Naive thymus-derived CD4-positive, alpha-beta T cell (primary cell): ENCODE data around the gene MBD5. TPM values are rescaled to one million over a fixed set of nuclear protein-coding genes. Genes with fewer than 3 reads are reported as not detected.
A peak's percentile ranks its signal among the peaks of the same experiment; 100 is the strongest.

Experiments
- ATAC-seq: fragments of 150-1000 bp; cut with Tn5 transposase; 2 replicates; pipeline ENCODE4 v1.10.0; 2021; ENCODE audit warnings: mild to moderate bottlenecking, moderate library complexity
- CTCF ChIA-PET: fragments of 350-600 bp; sonication (Branson Sonifier 250); formaldehyde crosslinking; loops from one replicate; lab custom pipeline; 2021; ENCODE audit warnings: antibody characterized with exemption; lab: Charles Lee
- POLR2A ChIA-PET: fragments of 350-600 bp; sonication (Branson Sonifier 250); formaldehyde crosslinking; loops from one replicate; lab custom pipeline; 2021; ENCODE audit warnings: antibody characterized with exemption, inconsistent platforms; lab: Charles Lee
- DNase-seq, 9 donors: peaks; one replicate each; pipeline versions ENCODE4 v3.0.0 to v3.0.0-alpha.2; 2020 to 2022; ENCODE audit warnings: mixed read lengths in 1 of 9
- H3K27ac ChIP-seq: one replicate; pipeline ENCODE4 v1.7.0; 2013; ENCODE audit warnings: mild to moderate bottlenecking, low read depth, low read length, moderate library complexity
- H3K27me3 ChIP-seq, 2 donors: one replicate each; pipeline ENCODE4 v1.7.0; 2013; ENCODE audit warnings: low read length in 2 of 2, mild to moderate bottlenecking in 2 of 2, moderate library complexity in 2 of 2; ENCODE audit not compliant: control insufficient read depth in 2 of 2, insufficient read depth in 2 of 2
- H3K36me3 ChIP-seq, 3 experiments: 1 replicate in 2 of 3; 2 replicates in 1 of 3; pipeline ENCODE4 v1.7.0; 2013; ENCODE audit warnings: low read length in 3 of 3, mild to moderate bottlenecking in 3 of 3, moderate library complexity in 1 of 3; ENCODE audit not compliant: insufficient read depth in 3 of 3, control insufficient read depth in 2 of 3
- H3K4me1 ChIP-seq, 2 donors: one replicate each; pipeline ENCODE4 v1.7.0; 2013; ENCODE audit warnings: low read length in 2 of 2, mild to moderate bottlenecking in 2 of 2, moderate library complexity in 1 of 2; ENCODE audit not compliant: control insufficient read depth in 2 of 2, insufficient read depth in 2 of 2
- H3K4me3 ChIP-seq: 2 replicates; pipeline ENCODE4 v1.7.0; 2013; ENCODE audit warnings: mild to moderate bottlenecking, low read length
- H3K9me3 ChIP-seq, 3 experiments: 1 replicate in 2 of 3; 2 replicates in 1 of 3; pipeline ENCODE4 v1.7.0; 2013; ENCODE audit warnings: low read length in 3 of 3; ENCODE audit not compliant: control insufficient read depth in 2 of 3
- H3K27ac Mint-ChIP-seq, 9 donors: one replicate each; pipeline ENCODE4 v1.8.0; 2020 to 2022; ENCODE audit warnings: mixed read lengths in 9 of 9, mild to moderate bottlenecking in 8 of 9, moderate library complexity in 5 of 9, inconsistent platforms in 2 of 9
- H3K27me3 Mint-ChIP-seq, 5 donors: one replicate each; pipeline ENCODE4 v1.8.0; 2021 to 2022; ENCODE audit warnings: mixed read lengths in 5 of 5, mild to moderate bottlenecking in 1 of 5
- H3K36me3 Mint-ChIP-seq, 5 donors: one replicate each; pipeline ENCODE4 v1.8.0; 2020 to 2022; ENCODE audit warnings: mixed read lengths in 5 of 5, mild to moderate bottlenecking in 3 of 5, inconsistent platforms in 1 of 5
- H3K4me1 Mint-ChIP-seq, 7 donors: one replicate each; pipeline ENCODE4 v1.8.0; 2020 to 2022; ENCODE audit warnings: mixed read lengths in 7 of 7, mild to moderate bottlenecking in 3 of 7, inconsistent platforms in 1 of 7
- H3K4me3 Mint-ChIP-seq, 10 donors: one replicate each; pipeline ENCODE4 v1.8.0; 2020 to 2022; ENCODE audit warnings: mild to moderate bottlenecking in 10 of 10, mixed read lengths in 10 of 10, moderate library complexity in 6 of 10, inconsistent platforms in 2 of 10
- H3K9me3 Mint-ChIP-seq, 11 donors: one replicate each; pipeline ENCODE4 v1.8.0; 2020 to 2022; ENCODE audit warnings: mixed read lengths in 11 of 11, mild to moderate bottlenecking in 4 of 11, inconsistent platforms in 1 of 11, moderate library complexity in 1 of 11
- intact Hi-C, 2 donors: fragments of 100-400 bp; cut with micrococcal nuclease; formaldehyde crosslinking; loops; one replicate each; pipeline ENCODE4 v1.15.1; 2023
- polyA plus RNA-seq, 2 donors: library from polyadenylated mRNA; unstranded; fragments of 300-500 nt; fragmentation: Illumina TruSeq; gene quantifications; one replicate each; pipeline ENCODE4 v1.2.3, GENCODE V29; 2021
- total RNA-seq, 6 experiments: library from RNA in 5 of 6; stranded (reverse) in 5 of 6; gene quantifications; 1 replicate in 5 of 6; 2 replicates in 1 of 6; pipeline ENCODE4 v1.2.3 and lab custom pipeline; 2021 to 2026

MBD5 gene
- total and polyA plus RNA-seq, 7 experiments from 2014 or later: 14.6 to 76.8 (median 58.6) TPM

DNA sequence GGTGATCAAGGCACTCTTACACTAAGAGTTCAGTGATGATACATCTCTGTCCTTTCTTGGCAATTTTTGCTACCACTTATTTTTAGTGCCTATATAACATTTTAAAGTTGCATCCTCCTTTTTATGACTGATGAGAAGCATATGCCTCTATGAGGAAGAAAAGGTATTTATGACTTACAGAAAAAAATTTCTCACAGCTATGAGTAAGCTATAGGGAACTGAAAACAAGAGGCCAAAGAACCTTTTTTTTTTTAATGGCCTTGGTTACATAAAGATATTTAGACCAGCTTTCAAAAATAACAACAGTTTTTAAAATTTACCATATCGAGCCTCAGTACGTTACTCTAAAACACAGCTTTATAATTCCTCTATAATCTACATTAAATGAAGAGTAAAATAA, 21.3 kb downstream of the MBD5 start:
- Histone ChIP-seq H3K9me3 (no peaks in the 10 kb centered on the region), H3K27me3 (no peaks in the 10 kb centered on the region), H3K36me3 (no peaks in the 10 kb centered on the region), H3K27ac (no peak overlapping the region), H3K4me3 (no peak overlapping the region), H3K4me1 (peaks cover 0 to 4% of the 10 kb centered on the region in 2 donors)
- DNase-seq: no peak
- Mint-ChIP-seq H3K27me3 (no peaks in the 10 kb centered on the region), H3K4me3 (no peak overlapping the region), H3K9me3 (peaks cover 0 to 2% (median 0%) of the 10 kb centered on the region in 11 donors), H3K27ac (no peak overlapping the region), H3K36me3 (peaks cover 0 to 13% (median 5%) of the 10 kb centered on the region in 5 donors), H3K4me1 (peaks cover 10 to 36% (median 20%) of the 10 kb centered on the region in 7 donors)
- CTCF ChIA-PET: interaction anchor here (0.6 kb wide), 1 partner anchor 20 kb away, joined by 6 read pairs; no protein-coding TSS in a partner anchor
- ATAC-seq: no peak
- intact Hi-C loops: no loop called here
- POLR2A ChIA-PET: interaction anchor here (0.5 kb wide), 1 partner anchor 73 kb away, joined by 5 read pairs; no protein-coding TSS in a partner anchor

DNA sequence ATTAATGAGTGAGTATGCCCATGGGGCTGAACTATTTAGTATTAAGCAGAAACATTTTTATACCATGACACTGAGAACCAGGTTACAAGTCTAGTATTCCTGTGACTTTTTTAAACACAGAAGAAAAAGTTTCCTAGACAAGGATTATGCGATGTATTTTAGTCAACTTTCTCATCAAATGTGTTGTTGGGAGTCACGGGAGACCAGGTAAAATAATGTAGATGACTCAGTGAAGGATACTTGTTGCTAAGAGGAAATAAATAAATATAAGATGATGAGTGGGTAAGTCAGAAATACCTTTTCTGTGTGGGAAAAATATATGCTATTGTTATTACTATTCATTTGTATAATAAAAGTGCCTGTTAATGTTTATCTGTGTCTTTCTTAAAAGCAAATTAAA, 23.4 kb downstream of the MBD5 start:
- Mint-ChIP-seq H3K27ac (no peak overlapping the region), H3K4me1 (peaks cover 19 to 41% (median 29%) of the 10 kb centered on the region in 7 donors), H3K36me3 (peaks cover 0 to 17% (median 7%) of the 10 kb centered on the region in 5 donors), H3K4me3 (no peak overlapping the region), H3K9me3 (peaks cover 0 to 2% (median 0%) of the 10 kb centered on the region in 11 donors), H3K27me3 (no peaks in the 10 kb centered on the region)
- ATAC-seq (no peak), DNase-seq (no peak)
- peaks cover 0 to 4% of the 10 kb centered on the region in 2 donors for H3K4me1 ChIP-seq
- no peak overlapping the region for H3K4me3 ChIP-seq
- no peaks in the 10 kb centered on the region for H3K9me3 ChIP-seq
- CTCF ChIA-PET: interaction anchor here (0.6 kb wide), 1 partner anchor 605 kb away, joined by 3 read pairs; no protein-coding TSS in a partner anchor
- no peaks in the 10 kb centered on the region for H3K36me3 ChIP-seq
- intact Hi-C loops: no loop called here
- POLR2A ChIA-PET: no interaction called here
- H3K27me3 ChIP-seq: no peaks in the 10 kb centered on the region
- H3K27ac ChIP-seq: no peak overlapping the region

DNA sequence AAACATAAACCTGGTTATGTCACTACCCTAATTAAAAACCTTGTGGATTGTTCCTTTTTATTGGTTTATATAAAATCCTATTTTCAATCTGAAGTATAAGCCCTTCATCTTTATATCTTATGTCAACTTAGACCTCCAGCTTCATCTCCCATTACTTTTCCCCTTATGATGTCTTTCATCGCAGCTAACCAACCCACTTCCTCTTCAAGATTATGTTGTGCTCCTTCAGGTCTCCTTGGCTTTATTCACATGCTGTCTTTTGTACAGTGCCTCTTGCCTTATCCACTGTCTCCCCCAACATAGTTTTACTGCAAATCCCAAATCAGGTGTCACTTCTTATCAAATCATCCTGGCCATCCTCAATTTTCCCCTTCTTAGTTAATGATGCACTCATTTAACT, 25.9 kb downstream of the MBD5 start:
- DNase-seq: peak in 2 of 9 donors; percentile 3 to 16
- Histone ChIP-seq H3K27me3 (no peaks in the 10 kb centered on the region), H3K27ac (no peak overlapping the region), H3K9me3 (no peaks in the 10 kb centered on the region), H3K36me3 (no peaks in the 10 kb centered on the region), H3K4me3 (no peak overlapping the region), H3K4me1 (peaks cover 0 to 4% of the 10 kb centered on the region in 2 donors)
- CTCF ChIA-PET: no interaction called here
- Mint-ChIP-seq H3K4me1 (peaks cover 20 to 54% (median 44%) of the 10 kb centered on the region in 7 donors), H3K27me3 (no peaks in the 10 kb centered on the region), H3K9me3 (peaks cover 0 to 4% (median 0%) of the 10 kb centered on the region in 11 donors), H3K4me3 (peak overlapping the region in 2 of 10 donors; percentile 0 to 2), H3K36me3 (peaks cover 0 to 6% (median 4%) of the 10 kb centered on the region in 5 donors), H3K27ac (peak overlapping the region in 4 of 9 donors; percentile 3 to 33 (median 11))
- POLR2A ChIA-PET: no interaction called here
- no peak for ATAC-seq
- intact Hi-C loops: no loop called here

GRCh38 chr2:148048475-148049221, 27.8 kb downstream of the MBD5 start:
- Histone ChIP-seq H3K4me3 (no peak overlapping the region), H3K27ac (no peak overlapping the region), H3K9me3 (no peaks in the 10 kb centered on the region), H3K27me3 (no peaks in the 10 kb centered on the region), H3K36me3 (no peaks in the 10 kb centered on the region), H3K4me1 (peaks cover 0 to 4% of the 10 kb centered on the region in 2 donors)
- DNase-seq: no peak
- ATAC-seq: no peak
- intact Hi-C loops: no loop called here
- H3K4me1 Mint-ChIP-seq: peaks cover 25 to 65% (median 44%) of the 10 kb centered on the region in 7 donors
- peak overlapping the region in 3 of 9 donors; percentile 14 to 35 (median 22) for H3K27ac Mint-ChIP-seq
- CTCF ChIA-PET: no interaction called here
- no peak overlapping the region for H3K4me3 Mint-ChIP-seq
- H3K9me3 Mint-ChIP-seq: peaks cover 0 to 9% (median 2%) of the 10 kb centered on the region in 11 donors
- peaks cover 3 to 17% (median 12%) of the 10 kb centered on the region in 5 donors for H3K36me3 Mint-ChIP-seq
- POLR2A ChIA-PET: no interaction called here
- no peaks in the 10 kb centered on the region for H3K27me3 Mint-ChIP-seq

DNA sequence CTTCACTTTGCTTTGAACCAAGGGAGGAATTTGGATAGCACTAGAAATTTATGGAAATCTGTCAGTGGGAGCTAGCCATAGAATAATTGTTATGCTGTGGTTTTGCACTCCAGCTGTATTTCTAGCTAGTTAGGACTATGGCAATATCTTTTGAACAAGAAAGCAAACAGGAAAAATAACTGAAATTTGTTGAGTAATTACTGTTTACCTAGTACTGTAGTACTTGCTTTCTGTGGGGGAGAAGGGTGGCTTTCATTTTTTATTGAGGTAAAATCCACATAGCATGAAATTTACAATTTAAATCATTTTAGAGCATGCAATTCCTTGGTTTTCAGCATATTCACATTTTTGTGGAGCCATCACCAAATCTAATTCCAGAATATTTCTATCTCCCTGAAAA, 28.4 kb downstream of the MBD5 start:
- Histone ChIP-seq H3K4me1 (peaks cover 0 to 4% of the 10 kb centered on the region in 2 donors), H3K9me3 (no peaks in the 10 kb centered on the region), H3K36me3 (no peaks in the 10 kb centered on the region), H3K27ac (no peak overlapping the region), H3K4me3 (no peak overlapping the region), H3K27me3 (no peaks in the 10 kb centered on the region)
- H3K4me1 Mint-ChIP-seq: peaks cover 25 to 65% (median 44%) of the 10 kb centered on the region in 7 donors
- no peak overlapping the region for H3K27ac Mint-ChIP-seq
- ATAC-seq (no peak), DNase-seq (no peak)
- intact Hi-C loops: no loop called here
- POLR2A ChIA-PET: no interaction called here
- no peak overlapping the region for H3K4me3 Mint-ChIP-seq
- peaks cover 0 to 9% (median 2%) of the 10 kb centered on the region in 11 donors for H3K9me3 Mint-ChIP-seq
- H3K36me3 Mint-ChIP-seq: peaks cover 3 to 17% (median 12%) of the 10 kb centered on the region in 5 donors
- no peaks in the 10 kb centered on the region for H3K27me3 Mint-ChIP-seq
- CTCF ChIA-PET: no interaction called here

DNA sequence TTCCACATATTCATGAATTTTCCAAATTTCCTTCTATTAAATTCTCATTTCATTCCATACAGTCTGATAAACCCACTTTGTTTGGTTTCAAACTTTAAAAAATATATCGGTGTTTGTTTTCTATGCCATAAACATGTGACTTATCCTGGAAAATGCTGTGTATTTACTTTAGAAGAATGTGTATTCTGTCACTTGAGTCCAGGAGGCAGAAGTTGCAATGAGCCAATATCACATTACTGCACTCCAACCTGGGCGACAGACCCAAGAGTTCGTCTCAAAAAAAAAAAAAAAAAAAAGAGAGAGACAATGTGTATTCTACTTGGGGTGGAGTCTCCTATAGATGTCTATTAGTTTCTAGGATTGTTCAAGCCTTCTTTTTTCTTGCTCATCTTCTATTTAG, 31.8 kb downstream of the MBD5 start:
- ChIA-PET CTCF (no interaction called here), POLR2A (no interaction called here)
- Histone ChIP-seq H3K27me3 (no peaks in the 10 kb centered on the region), H3K4me3 (no peak overlapping the region), H3K9me3 (no peaks in the 10 kb centered on the region), H3K36me3 (peaks cover 0 to 4% (median 0%) of the 10 kb centered on the region in 3 experiments), H3K27ac (no peak overlapping the region), H3K4me1 (no peaks in the 10 kb centered on the region)
- peaks cover 0 to 9% (median 0%) of the 10 kb centered on the region in 11 donors for H3K9me3 Mint-ChIP-seq
- no peaks in the 10 kb centered on the region for H3K27me3 Mint-ChIP-seq
- ATAC-seq (no peak), DNase-seq (no peak)
- intact Hi-C loops: no loop called here
- H3K27ac Mint-ChIP-seq: no peak overlapping the region
- no peak overlapping the region for H3K4me3 Mint-ChIP-seq
- H3K36me3 Mint-ChIP-seq: peaks cover 3 to 34% (median 26%) of the 10 kb centered on the region in 5 donors
- peaks cover 14 to 58% (median 38%) of the 10 kb centered on the region in 7 donors for H3K4me1 Mint-ChIP-seq
